Measurements from ENCODE around the gene NEU2. TPM values are rescaled to one million over a fixed set of nuclear protein-coding genes. Genes with fewer than 3 reads are reported as not detected.

Gene NEU2
- total RNA-seq, 2 experiments from 2014 or later: not detected

DNA sequence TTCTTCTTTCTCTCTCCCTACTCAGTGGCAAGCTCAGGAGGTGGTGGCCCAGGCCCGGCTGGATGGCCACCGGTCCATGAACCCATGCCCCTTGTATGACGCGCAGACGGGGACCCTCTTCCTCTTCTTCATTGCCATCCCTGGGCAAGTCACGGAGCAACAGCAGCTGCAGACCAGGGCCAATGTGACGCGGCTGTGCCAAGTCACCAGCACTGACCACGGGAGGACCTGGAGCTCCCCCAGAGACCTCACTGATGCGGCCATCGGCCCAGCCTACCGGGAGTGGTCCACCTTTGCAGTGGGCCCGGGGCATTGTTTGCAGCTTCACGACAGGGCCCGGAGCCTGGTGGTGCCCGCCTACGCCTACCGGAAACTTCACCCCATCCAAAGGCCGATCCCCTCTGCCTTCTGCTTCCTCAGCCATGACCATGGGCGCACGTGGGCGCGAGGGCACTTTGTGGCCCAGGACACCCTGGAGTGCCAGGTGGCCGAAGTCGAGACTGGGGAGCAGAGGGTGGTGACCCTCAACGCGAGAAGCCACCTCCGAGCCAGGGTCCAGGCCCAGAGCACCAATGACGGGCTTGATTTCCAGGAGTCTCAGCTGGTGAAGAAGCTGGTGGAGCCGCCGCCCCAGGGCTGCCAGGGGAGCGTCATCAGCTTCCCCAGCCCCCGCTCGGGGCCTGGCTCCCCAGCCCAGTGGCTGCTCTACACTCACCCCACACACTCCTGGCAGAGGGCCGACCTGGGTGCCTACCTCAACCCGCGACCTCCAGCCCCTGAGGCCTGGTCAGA lies 1.8 kb downstream of the NEU2 start:
- ATAC-seq (ENCODE audit: low read depth) (no peak), DNase-seq (no peak)
- no peak overlapping the region for H3K4me3 Mint-ChIP-seq
- no peaks in the 10 kb centered on the region for H3K9me3 Mint-ChIP-seq
- no peaks in the 10 kb centered on the region for H3K36me3 Mint-ChIP-seq
- H3K27ac Mint-ChIP-seq: no peak overlapping the region
- H3K27me3 Mint-ChIP-seq: peaks cover 2% of the 10 kb centered on the region
- H3K4me1 Mint-ChIP-seq: peaks cover 2% of the 10 kb centered on the region
- POLR2A ChIA-PET: no interaction called here

DNA sequence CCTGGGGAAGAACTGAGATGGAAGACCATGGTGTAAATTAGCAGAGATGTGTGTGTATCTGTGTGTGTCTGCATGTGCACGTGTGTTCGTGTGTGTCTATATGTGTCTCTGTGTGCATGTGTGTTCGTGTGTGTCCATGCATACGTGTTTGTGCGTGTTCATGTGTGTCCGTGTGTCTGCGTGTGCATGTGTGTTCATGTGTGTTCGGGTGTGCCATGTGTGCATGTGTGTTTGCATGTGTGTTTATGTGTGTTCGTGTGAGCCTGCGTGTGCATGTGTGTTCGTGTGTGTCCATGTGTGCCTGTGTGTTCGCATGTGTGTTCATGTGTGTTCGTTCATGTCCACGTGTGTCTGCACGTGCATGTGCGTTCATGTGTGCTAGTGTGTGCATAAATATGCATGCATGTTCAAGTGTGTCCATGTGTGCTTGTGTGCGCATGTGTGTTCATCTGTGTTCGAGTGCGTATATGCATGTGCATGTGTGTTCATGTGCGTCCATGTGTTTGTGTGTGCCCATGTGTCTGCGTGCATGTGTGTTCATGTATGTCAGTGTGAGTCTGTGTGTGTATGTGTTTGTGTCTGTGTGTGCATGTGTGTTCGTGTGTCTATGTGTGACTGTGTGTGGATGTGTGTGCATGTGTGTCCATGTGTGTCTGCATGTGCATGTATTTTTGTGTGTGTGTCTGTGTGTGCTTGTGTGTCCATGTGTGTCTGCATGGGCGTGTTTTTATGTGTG lies 3.1 kb downstream of the NEU2 start:
- Mint-ChIP-seq H3K36me3 (no peaks in the 10 kb centered on the region), H3K4me3 (no peak overlapping the region), H3K4me1 (no peaks in the 10 kb centered on the region), H3K27ac (no peak overlapping the region), H3K27me3 (no peaks in the 10 kb centered on the region), H3K9me3 (no peaks in the 10 kb centered on the region)
- POLR2A ChIA-PET: no interaction called here
- DNase-seq: no peak
- no peak for ATAC-seq (ENCODE audit: low read depth)

DNA sequence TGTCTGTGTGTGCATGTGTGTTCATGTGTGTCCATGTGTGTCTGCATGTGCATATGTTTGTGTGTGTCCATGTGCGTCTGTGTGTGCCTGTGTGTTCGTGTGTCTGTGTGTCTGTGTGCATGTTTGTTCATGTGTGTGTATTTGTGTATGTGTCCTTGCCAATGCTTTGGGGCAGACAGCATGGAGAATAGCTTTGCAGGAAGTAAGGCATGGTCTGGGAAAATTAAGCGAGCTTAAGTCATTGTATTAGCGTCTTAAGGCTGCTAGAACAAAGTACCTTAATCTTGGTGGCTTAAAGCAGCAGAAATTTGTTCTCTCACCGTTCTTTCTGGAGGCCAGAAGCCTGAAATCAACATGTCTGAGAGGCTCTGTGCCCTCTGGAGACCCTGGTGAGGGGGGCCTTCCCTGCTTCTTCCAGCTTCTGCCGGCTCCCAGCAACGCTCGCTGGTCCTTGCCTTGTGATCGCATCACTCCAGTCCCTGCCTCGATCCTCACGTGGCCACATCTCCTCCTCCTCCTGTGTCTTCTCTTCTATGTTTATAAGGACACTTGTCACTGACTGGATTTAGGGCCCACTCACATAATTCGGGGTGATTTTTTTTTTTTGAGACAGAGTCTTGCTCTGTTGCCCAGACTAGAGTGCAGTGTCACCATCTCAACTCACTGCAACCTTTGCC lies 3.8 kb downstream of the NEU2 start:
- DNase-seq: no peak
- POLR2A ChIA-PET: no interaction called here
- no peak for ATAC-seq (ENCODE audit: low read depth)
- H3K27ac Mint-ChIP-seq: no peak overlapping the region
- no peaks in the 10 kb centered on the region for H3K9me3 Mint-ChIP-seq
- H3K4me1 Mint-ChIP-seq: no peaks in the 10 kb centered on the region
- no peaks in the 10 kb centered on the region for H3K36me3 Mint-ChIP-seq
- H3K4me3 Mint-ChIP-seq: no peak overlapping the region
- H3K27me3 Mint-ChIP-seq: no peaks in the 10 kb centered on the region

DNA sequence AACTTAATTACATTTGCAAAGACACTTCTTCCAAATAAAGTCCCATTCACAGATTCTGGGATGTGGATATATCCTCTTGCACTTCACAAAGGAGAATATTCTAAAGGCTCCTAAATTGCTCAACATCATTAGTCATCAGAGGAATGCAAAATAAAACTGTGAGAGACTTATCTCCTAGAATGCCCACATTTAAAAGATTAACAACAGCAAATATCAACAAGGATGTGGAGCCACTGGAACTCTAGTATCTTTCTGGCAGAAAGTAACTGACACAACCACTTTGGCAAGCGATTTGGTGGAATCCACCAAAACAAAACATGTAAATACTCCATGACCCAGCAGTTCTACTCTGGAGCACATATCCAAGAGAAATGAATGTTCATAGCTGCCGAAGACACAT lies 4.6 kb downstream of the NEU2 start:
- no peaks in the 10 kb centered on the region for H3K4me1 Mint-ChIP-seq
- no peaks in the 10 kb centered on the region for H3K27me3 Mint-ChIP-seq
- no peak overlapping the region for H3K4me3 Mint-ChIP-seq
- ATAC-seq (ENCODE audit: low read depth): no peak
- POLR2A ChIA-PET: no interaction called here
- H3K36me3 Mint-ChIP-seq: no peaks in the 10 kb centered on the region
- no peak overlapping the region for H3K27ac Mint-ChIP-seq
- DNase-seq: no peak
- no peaks in the 10 kb centered on the region for H3K9me3 Mint-ChIP-seq

DNA sequence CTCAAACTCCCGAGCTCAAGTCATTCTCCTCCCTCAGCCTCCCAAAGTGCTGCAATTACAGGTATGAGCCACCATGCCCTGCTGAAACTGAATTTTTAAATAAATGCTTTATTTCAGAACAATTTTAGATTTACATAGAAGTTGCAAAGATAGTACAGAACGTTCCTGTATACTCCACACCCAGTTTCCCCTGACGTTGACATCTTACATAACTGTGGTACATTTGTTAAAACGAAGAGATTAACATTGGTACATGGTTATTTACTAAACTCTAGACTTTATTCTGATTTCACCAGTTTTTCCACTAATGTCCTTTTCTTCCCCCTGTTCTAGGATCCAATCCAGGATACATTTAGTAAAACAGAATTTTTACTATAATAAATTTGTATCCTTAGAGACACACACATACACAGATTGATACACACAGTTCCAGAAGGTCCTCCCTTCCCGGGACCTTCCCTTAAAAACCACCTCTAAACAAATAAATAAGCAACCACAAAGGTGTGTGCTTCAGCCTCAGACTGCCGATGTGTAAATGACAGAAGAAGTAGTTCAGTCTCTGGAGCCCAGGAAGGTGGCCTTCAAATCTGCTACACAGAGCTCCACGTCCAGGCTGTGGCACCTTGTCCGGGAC lies 6.9 kb downstream of the NEU2 start:
- Mint-ChIP-seq H3K9me3 (no peaks in the 10 kb centered on the region), H3K36me3 (no peaks in the 10 kb centered on the region), H3K27ac (no peak overlapping the region), H3K27me3 (no peaks in the 10 kb centered on the region), H3K4me3 (no peak overlapping the region), H3K4me1 (no peaks in the 10 kb centered on the region)
- DNase-seq: no peak
- POLR2A ChIA-PET: no interaction called here
- no peak for ATAC-seq (ENCODE audit: low read depth)

DNA sequence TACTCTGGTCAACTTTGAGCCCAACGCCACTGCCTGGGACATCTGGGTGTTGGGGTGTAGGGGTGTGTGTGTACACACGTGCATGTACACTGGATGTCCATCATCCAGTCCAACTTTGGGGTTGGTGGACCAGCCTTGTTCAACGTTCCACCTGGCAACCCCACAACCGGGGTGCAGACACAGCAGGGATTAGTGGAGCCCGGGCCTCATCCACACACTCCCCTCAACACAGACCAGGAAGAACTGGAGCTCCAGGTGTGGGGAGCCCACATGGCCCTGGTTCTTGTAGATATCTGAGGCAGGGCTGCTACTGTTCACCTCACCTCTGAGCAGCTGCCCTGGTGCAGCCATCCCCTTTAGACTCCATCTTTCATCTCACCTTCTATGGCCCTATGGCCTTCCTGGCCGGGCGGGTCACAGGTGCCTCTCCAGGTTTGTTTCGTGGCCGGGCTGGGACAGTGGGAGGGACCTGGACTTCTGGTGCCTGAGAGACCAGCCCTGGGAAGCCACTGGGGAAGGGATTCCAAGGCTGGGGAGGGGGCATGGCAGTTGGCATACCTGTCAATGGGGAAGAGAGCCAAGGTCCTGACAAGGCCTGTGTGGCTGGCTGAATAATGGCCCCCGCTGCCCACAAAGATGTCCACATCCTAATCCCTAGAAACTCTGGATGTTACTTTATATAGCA lies 7.5 kb downstream of the NEU2 start:
- POLR2A ChIA-PET: no interaction called here
- DNase-seq (no peak), ATAC-seq (ENCODE audit: low read depth) (no peak)
- H3K4me1 Mint-ChIP-seq: no peaks in the 10 kb centered on the region
- no peak overlapping the region for H3K4me3 Mint-ChIP-seq
- no peaks in the 10 kb centered on the region for H3K36me3 Mint-ChIP-seq
- no peaks in the 10 kb centered on the region for H3K27me3 Mint-ChIP-seq
- H3K27ac Mint-ChIP-seq: no peak overlapping the region
- H3K9me3 Mint-ChIP-seq: no peaks in the 10 kb centered on the region

DNA sequence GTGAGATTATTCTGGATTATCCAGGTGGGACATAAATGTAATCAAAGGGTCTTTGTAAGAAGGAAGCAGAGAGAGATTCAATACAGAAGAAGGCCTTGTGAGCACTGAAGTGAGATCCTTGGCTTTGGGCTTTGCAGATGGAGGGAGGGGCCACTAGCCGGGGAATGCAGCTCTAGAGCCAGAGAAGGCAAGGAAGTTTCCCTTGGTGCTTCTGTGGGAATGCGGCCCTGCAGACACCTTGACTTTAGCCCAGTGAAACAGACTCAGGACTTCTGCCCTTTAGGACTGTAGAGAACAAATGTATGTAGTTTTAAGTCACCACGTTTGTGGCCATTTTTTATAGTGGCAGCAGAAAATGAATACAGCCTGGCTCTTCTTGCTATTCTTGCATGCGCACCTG lies 8.1 kb downstream of the NEU2 start:
- ATAC-seq (ENCODE audit: low read depth): no peak
- H3K27me3 Mint-ChIP-seq: no peaks in the 10 kb centered on the region
- H3K27ac Mint-ChIP-seq: no peak overlapping the region
- no peak for DNase-seq
- POLR2A ChIA-PET: no interaction called here
- no peak overlapping the region for H3K4me3 Mint-ChIP-seq
- H3K9me3 Mint-ChIP-seq: no peaks in the 10 kb centered on the region
- no peaks in the 10 kb centered on the region for H3K4me1 Mint-ChIP-seq
- no peaks in the 10 kb centered on the region for H3K36me3 Mint-ChIP-seq

DNA sequence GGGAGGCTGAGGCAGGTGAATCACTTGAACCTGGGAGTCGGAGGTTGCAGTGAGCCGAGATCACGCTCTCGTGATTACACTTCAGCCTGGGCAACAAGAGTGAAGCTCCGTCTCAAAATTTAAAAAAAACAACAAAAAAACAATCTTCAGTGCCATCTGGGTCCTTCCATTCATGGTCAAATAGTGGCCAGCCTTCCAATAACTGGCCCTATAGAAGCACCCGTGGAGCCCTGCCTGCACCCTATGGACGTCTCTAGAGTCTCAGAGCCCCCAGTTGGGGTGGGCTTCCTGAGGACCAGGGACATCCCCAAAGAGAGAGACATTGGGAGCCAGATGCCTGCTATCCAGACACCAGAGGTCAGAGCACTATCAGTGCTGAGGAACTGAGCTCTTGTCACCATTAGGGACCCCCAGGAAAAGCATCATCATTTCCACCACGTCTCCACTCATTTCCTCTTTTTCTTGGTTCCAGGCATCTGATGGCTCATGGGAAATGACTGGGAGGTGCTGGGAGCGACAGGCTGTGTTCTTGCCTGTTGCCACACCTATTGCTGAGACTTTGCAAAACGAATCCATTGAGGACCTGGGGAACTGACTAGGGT lies 9.4 kb downstream of the NEU2 start:
- no peak for DNase-seq
- Mint-ChIP-seq H3K4me1 (no peaks in the 10 kb centered on the region), H3K4me3 (no peak overlapping the region), H3K36me3 (no peaks in the 10 kb centered on the region), H3K27me3 (no peaks in the 10 kb centered on the region), H3K27ac (no peak overlapping the region), H3K9me3 (no peaks in the 10 kb centered on the region)
- no peak for ATAC-seq (ENCODE audit: low read depth)
- POLR2A ChIA-PET: no interaction called here

DNA sequence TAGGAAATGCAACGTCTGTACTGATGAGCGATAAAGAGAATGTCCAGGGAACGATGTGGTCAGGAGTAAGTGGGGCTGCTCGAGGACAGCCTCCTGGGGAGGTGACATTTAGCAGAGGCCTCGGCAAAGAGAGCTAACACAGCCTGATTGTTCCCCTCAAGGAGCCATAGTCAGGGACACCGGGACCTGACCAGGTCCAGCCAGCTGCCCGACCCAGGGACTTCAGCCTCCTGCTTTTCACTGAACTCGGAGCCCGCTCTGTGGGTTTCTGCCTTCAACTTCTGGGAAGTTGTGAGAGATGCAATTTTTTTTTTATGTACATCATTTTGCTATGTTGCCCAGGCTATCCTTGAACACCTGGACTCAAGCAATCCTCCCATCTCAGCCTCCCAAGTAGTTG lies 10.1 kb downstream of the NEU2 start:
- H3K4me1 Mint-ChIP-seq: no peaks in the 10 kb centered on the region
- no peak overlapping the region for H3K27ac Mint-ChIP-seq
- ATAC-seq (ENCODE audit: low read depth) (no peak), DNase-seq (no peak)
- no peaks in the 10 kb centered on the region for H3K9me3 Mint-ChIP-seq
- H3K36me3 Mint-ChIP-seq: no peaks in the 10 kb centered on the region
- H3K27me3 Mint-ChIP-seq: no peaks in the 10 kb centered on the region
- H3K4me3 Mint-ChIP-seq: no peak overlapping the region
- POLR2A ChIA-PET: interaction anchor here (1.1 kb wide), 1 partner anchor 18 kb away, joined by 4 read pairs; the partner anchor contains the start of gene INPP5D

DNA sequence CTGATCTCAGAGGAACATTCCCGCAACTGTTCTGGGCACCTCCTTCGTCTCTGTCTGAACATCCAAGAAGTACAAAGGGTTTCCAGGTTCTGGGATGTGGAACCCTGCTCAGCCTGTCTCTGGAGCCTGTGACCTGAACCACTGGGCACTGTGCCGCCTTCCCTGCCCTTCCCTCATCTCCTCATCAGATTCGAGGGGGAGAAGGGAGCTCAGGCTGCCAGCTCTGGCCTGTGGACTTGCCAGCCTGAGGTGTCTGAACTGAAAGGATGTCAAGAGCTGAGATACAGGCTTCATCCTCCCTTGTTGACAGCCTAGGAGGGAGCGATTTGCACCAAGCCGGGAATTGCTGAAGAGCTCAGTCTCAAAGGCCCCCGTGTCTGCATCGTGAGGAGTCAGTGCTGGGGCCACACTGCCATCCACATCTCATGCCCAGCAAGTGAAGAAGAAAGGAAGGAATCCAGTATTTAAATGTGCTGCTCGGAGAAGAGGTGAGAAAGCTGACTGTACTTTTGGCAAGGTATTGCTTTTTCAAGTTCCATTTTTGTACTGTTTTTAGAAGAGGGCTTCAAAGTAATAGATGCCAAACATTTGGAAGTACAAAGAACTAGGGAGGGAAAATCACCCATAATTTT lies 12.6 kb downstream of the NEU2 start:
- H3K27me3 Mint-ChIP-seq: peaks cover 9% of the 10 kb centered on the region
- ATAC-seq (ENCODE audit: low read depth) (no peak), DNase-seq (no peak)
- no peaks in the 10 kb centered on the region for H3K9me3 Mint-ChIP-seq
- no peak overlapping the region for H3K27ac Mint-ChIP-seq
- H3K4me3 Mint-ChIP-seq: no peak overlapping the region
- POLR2A ChIA-PET: no interaction called here
- no peaks in the 10 kb centered on the region for H3K36me3 Mint-ChIP-seq
- H3K4me1 Mint-ChIP-seq: peaks cover 4% of the 10 kb centered on the region

DNA sequence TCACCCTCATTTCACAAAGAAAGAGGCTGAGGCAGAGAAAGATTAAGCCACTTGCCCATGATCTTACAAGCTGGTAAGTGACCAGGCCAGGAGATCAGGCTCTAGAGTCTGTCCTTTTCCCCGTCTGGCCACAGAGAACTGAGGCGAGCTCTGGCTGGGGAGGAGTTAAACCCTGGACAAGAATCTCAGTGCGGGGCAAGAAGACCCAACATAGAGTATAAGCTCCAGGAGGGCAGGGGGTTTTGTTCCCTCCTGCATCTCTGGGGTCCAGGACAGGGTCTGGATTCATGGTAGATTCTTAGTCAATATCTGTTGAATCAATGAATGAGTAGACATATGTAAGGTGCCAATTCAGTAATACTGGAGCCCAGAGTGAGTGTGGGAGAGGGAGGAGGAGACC lies 14.7 kb downstream of the NEU2 start:
- no peak overlapping the region for H3K4me3 Mint-ChIP-seq

DNA sequence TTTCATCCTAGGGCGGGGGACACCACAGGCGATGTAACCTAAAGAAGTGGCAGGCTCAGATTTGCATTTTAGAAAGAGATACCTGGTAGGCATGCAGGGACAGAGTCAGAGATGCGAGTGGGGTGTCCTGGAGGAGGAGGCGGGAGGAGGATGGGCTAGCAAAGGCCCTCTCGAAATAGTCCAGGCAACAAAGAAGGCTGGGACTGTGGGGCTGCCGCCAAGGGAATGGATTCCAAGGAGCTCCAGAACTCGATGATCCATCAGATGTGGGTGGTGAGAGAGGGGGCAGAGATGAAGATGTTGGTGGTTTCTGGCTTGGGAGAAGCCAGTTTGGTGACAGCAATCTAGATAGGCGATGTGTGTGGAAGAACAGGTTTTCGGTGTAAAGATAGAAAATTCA lies 15.2 kb downstream of the NEU2 start:
- POLR2A ChIA-PET: interaction anchor here (1.3 kb wide), 1 partner anchor 13 kb away, joined by 5 read pairs; the partner anchor contains the start of gene INPP5D
- Mint-ChIP-seq H3K36me3 (no peaks in the 10 kb centered on the region), H3K4me1 (peaks cover 4% of the 10 kb centered on the region), H3K4me3 (no peak overlapping the region), H3K27me3 (peaks cover 11% of the 10 kb centered on the region), H3K27ac (no peak overlapping the region), H3K9me3 (no peaks in the 10 kb centered on the region)
- no peak for ATAC-seq (ENCODE audit: low read depth)
- DNase-seq: no peak

More for the DNA sequence above, 14.7 kb downstream of the NEU2 start:
- ATAC-seq (ENCODE audit: low read depth) (no peak), DNase-seq (no peak)
- POLR2A ChIA-PET: interaction anchor here (1.3 kb wide), 1 partner anchor 13 kb away, joined by 5 read pairs; the partner anchor contains the start of gene INPP5D
- Mint-ChIP-seq H3K27ac (no peak overlapping the region), H3K4me1 (peaks cover 4% of the 10 kb centered on the region), H3K36me3 (no peaks in the 10 kb centered on the region), H3K9me3 (no peaks in the 10 kb centered on the region), H3K27me3 (peaks cover 9% of the 10 kb centered on the region)
